Posterior cingulate gyrus (tissue), 11 donors: ENCODE measurements around the gene RIPOR2.

Experiments used
- DNase-seq, 10 donors: peaks; one replicate each; pipeline versions ENCODE4 v3.0.0 to v3.0.0-alpha.2; 2020 to 2021; ENCODE audit warnings: mixed read lengths in 3 of 10
- intact Hi-C: fragments of 100-400 bp; cut with DNase I; formaldehyde crosslinking; loops from one replicate; pipeline ENCODE4 v1.15.1; 2023

Gene RIPOR2

GRCh38 chr6:24827162-24827561 is 108.6 kb downstream of the RIPOR2 start:
- intact Hi-C loops, result no loop called here
- DNase-seq, result no peak

GRCh38 chr6:24825130-24825630 is 110.6 kb downstream of the RIPOR2 start:
- intact Hi-C loops, result no loop called here
- no peak for DNase-seq

GRCh38 chr6:24824142-24824938 is 111.4 kb downstream of the RIPOR2 start:
- DNase-seq, result no peak
- intact Hi-C loops, result no loop called here

GRCh38 chr6:24823185-24823584 is 112.6 kb downstream of the RIPOR2 start:
- intact Hi-C loops, result no loop called here
- no peak for DNase-seq

DNA sequence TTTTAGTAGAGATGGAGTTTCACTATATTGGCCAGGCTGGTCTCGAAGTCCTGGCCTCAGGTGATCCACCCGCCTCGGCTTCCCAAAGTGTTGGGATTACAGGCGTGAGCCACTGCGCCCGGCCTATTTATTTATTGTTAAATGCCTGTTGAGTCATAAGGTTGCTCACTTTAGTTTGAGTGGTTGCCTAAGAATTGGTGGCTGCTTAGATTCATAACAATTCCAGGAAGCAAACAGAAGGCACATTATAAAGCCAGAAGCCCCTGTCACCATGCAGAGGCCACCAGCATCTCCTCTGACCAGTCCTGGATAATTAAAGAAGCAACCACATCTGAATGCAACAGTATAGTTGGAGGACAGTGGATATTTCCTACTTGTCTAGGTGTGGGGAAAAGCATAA is 113.1 kb downstream of the RIPOR2 start:
- no peak for DNase-seq
- intact Hi-C loops, result no loop called here

- intact Hi-C loops, result no loop called here
These were observed 113.8 kb downstream of the RIPOR2 start for GRCh38 chr6:24821860-24822444.

GRCh38 chr6:24818346-24818745 is 117.4 kb downstream of the RIPOR2 start:
- intact Hi-C loops, result no loop called here

More at GRCh38 chr6:24821860-24822444, 113.8 kb downstream of the RIPOR2 start:
- DNase-seq, result no peak

DNA sequence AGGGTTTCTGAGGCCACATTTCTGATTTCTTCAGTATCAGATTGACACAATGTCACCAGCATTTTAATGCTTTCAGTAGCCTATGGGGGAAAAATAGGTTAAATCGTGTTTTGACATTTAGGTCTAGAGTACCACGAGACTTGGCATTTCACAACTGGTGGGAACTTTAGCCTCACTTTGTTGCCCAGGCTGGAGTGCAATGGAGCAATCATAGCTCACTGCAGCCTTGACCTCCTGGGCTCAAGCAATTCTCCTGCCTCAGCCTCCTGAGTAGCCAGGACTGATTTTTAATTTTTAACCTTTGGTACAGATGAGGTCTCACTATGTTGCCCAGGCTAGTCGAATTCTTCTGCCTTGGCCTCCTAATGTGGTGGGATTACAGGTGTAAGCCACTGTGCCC is 126.0 kb downstream of the RIPOR2 start:
- no peak for DNase-seq
- intact Hi-C loops, result no loop called here

More at GRCh38 chr6:24818346-24818745, 117.4 kb downstream of the RIPOR2 start:
- no peak for DNase-seq

GRCh38 chr6:24807584-24807983 is 128.2 kb downstream of the RIPOR2 start:
- no peak for DNase-seq
- intact Hi-C loops, result no loop called here

DNA sequence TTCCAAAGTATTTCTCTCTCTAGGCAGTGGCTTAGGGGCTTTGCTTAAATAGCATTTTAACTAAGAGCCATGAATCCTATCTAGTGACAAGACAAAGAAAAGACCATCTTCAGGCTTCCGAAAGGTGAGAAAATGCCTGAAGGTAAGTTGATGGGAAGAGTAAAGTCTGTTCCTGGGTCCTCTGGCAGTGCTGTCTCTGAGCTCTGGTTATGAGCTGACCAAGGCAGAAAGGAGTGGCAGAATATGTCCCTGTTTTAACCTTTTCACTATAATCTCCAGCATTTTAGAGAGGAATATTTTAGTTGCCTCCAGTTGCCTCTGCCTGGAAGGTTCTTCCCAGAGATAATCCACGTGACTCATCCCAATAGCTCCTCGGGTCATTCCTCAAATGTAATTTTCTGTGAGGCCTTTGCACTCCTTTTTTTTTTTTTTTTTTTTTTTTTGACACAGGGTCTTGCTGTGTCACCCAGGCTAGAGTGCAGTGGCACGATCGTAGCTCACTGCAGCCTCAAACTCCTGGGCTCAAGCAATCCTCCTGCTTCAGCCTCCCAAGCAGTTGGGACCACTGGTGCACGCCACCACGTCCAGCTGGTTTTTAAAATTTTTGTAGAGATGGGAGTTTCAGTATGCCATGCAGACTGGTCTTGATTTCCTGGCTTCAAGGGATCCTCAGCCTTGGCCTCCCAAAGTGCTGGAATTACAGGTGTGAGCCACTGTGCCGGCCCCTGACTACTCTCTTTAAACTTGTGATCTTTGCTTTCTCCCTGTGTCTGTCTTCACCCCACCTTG is 133.3 kb downstream of the RIPOR2 start:
- intact Hi-C loops, result no loop called here
- no peak for DNase-seq

- no peak for DNase-seq
- intact Hi-C loops, result no loop called here
These were observed 136.2 kb downstream of the RIPOR2 start for GRCh38 chr6:24799541-24799915.

GRCh38 chr6:24798740-24799540 is 136.8 kb downstream of the RIPOR2 start, which contains the start of gene ARMH2:
TSS of gene ARMH2 (minus strand) at chr6:24798917. CDS start at chr6:24798857, 60 bp downstream.
- intact Hi-C loops, result no loop called here
- no peak for DNase-seq

DNA sequence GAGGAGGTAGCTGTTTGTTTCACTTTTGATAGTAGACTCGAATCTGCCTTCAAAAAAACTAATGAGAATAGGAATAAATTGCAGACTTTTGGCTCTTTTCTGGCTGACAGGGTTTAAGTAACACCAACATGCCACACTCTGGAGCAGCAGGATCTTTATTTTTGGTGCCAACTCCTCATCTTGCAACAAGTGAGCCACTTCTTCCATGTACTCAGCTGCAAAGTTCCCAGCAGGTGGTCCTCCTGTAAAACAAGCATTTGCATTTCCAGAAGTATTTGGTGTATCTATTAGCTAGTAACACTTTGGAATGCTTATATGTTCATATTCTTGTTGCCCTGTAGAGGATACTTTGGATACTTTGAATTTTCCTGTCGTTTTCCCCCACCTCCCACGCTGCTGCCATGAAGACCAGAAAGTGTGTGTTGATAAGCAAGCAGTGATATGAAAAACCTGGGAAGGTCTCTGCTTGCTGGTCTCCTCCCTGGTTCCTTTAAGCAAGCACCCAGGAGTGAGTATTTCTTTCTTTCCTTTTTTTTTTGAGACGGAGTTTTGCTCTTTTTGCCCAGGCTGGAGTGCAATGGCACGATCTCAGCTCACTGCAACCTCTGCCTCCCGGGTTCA is 138.1 kb downstream of the RIPOR2 start:
- intact Hi-C loops, result no loop called here
- DNase-seq, result no peak

GRCh38 chr6:24796616-24797290 is 139.0 kb downstream of the RIPOR2 start:
- no peak for DNase-seq
- intact Hi-C loops, result no loop called here

DNA sequence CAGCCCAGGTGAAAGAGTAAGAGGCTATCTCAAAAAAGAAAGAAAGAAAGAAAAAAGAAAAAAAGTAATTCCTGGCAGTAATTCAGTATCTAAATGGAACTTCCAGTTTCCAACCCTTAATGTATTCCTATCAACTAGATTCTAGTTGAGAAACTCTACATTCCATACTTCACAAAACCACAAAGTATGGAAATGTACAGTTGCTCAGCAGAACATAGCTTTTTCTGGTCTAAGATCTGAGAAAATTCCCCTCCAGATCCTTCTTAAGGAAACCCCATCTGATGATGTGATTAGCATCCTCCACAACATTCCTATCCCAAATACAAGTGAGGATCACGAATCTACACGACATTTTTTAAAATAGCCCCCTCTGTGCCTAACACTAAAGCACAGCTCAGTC is 140.7 kb downstream of the RIPOR2 start:
- no peak for DNase-seq
- intact Hi-C loops, result no loop called here

GRCh38 chr6:24788031-24788665 is 147.6 kb downstream of the RIPOR2 start:
- intact Hi-C loops, result no loop called here
- DNase-seq, result no peak

DNA sequence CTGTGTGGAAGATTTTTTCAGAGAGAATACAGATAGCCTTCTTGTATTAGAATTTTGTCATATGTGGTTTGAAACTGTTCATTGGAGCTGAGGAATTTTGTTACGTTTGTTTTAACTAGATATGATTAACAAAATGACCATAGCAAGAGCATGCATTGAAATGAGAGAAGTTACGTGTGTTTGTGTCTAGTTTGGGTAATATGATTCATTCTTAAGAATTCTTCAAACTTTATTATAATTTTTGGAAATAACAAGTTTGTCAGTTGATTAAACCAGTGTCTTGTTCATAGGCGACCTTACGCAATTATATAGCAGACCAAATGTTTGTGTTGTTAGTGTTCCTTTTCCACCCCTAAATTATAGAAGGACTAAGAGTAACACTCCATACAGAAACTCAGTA is 155.6 kb downstream of the RIPOR2 start:
- intact Hi-C loops, result no loop called here
- no peak for DNase-seq

- no peak for DNase-seq
- intact Hi-C loops, result loop anchor here (10.0 kb wide), 1 partner anchor 115 kb away; the partner anchor contains the start of genes ACOT13 and TDP2
These were observed 156.2 kb downstream of the RIPOR2 start for GRCh38 chr6:24779416-24780016.
